Measurements from ENCODE around the gene LYPLAL1.
A peak's percentile ranks its signal among the peaks of the same experiment; 100 is the strongest.

The LYPLAL1 gene

DNA sequence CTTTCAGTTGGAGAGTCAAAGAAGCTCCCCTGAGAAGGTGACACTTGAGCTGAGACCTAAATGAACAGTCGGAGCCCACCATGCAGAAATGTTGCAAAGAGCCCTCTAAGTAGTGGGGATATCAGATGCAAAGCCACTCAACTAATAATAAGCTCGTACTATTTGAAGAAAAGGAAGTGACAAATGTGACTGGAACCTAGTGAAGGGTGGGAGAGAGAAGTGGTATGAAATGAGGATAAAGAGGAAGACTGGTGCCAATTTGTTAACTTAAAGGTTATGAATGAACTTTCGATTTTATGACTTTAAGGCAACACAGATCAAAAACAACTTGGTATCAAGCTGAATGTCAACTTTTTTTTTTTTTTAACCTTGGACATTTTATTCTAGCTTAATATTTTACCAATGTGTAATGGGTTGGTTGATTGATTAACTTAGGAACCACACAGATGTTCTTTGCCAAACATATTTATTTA lies 14.7 kb downstream of the LYPLAL1 start:
- no peaks in the 10 kb centered on the region for H3K9me2 ChIP-seq (ENCODE audit: low read depth, low read length)
- H3F3A ChIP-seq (ENCODE audit: insufficient read depth, low read length): no peaks in the 10 kb centered on the region
- H3K4me3 ChIP-seq (ENCODE audit: low read depth, low read length, poor library complexity, severe bottlenecking): peak overlapping the region; percentile 34
- peaks cover 31% of the 10 kb centered on the region for H3K36me3 ChIP-seq (ENCODE audit: insufficient read depth, low read length)
- no peaks in the 10 kb centered on the region for H4K20me1 ChIP-seq (ENCODE audit: insufficient read depth, low read length)
- no peak overlapping the region for H2AFZ ChIP-seq (ENCODE audit: low read length)
- H3K27me3 ChIP-seq (ENCODE audit: insufficient read depth, low read length): no peaks in the 10 kb centered on the region
- H3K27ac ChIP-seq (ENCODE audit: low read depth, low read length, poor library complexity, severe bottlenecking): peak overlapping the region; percentile 24
- TF ChIP-seq CTCF (IDR thresholded peaks at IDR 0.05; ENCODE audit: low read length) (no peak), EZH2 (IDR thresholded peaks at IDR 0.05; ENCODE audit: borderline replicate concordance, low read length) (no peak)
- no peaks in the 10 kb centered on the region for H3K9me3 ChIP-seq (ENCODE audit: low read length)
- no peak overlapping the region for H3K9ac ChIP-seq (ENCODE audit: low read length)
- peak overlapping the region; percentile 49; the same call in 1 of the 2 replicates for H3K4me2 ChIP-seq (ENCODE audit: low read length)
- peaks cover 47% of the 10 kb centered on the region for H3K79me2 ChIP-seq (ENCODE audit: insufficient read depth, low read length)
- peaks cover 33% of the 10 kb centered on the region for H3K4me1 ChIP-seq (ENCODE audit: insufficient read depth, low read length, severe bottlenecking)

GRCh38 chr1:219189021-219189824 lies 15.5 kb downstream of the LYPLAL1 start:
- Histone ChIP-seq H3K4me3 (ENCODE audit: low read depth, low read length, poor library complexity, severe bottlenecking) (no peak overlapping the region), H4K20me1 (ENCODE audit: insufficient read depth, low read length) (no peaks in the 10 kb centered on the region), H3K4me1 (ENCODE audit: insufficient read depth, low read length, severe bottlenecking) (peaks cover 33% of the 10 kb centered on the region), H3K9ac (ENCODE audit: low read length) (no peak overlapping the region), H3F3A (ENCODE audit: insufficient read depth, low read length) (no peaks in the 10 kb centered on the region), H3K27me3 (ENCODE audit: insufficient read depth, low read length) (no peaks in the 10 kb centered on the region), H3K36me3 (ENCODE audit: insufficient read depth, low read length) (peaks cover 31% of the 10 kb centered on the region; the same call in 1 of the 2 replicates), H3K9me3 (ENCODE audit: low read length) (no peaks in the 10 kb centered on the region), H3K9me2 (ENCODE audit: low read depth, low read length) (no peaks in the 10 kb centered on the region), H3K27ac (ENCODE audit: low read depth, low read length, poor library complexity, severe bottlenecking) (peak overlapping the region; percentile 41), H3K79me2 (ENCODE audit: insufficient read depth, low read length) (peaks cover 38% of the 10 kb centered on the region), H3K4me2 (ENCODE audit: low read length) (peak overlapping the region; percentile 12; the same call in 1 of the 2 replicates), H2AFZ (ENCODE audit: low read length) (no peak overlapping the region)
- TF ChIP-seq EZH2 (IDR thresholded peaks at IDR 0.05; ENCODE audit: borderline replicate concordance, low read length) (no peak), CTCF (IDR thresholded peaks at IDR 0.05; ENCODE audit: low read length) (no peak)

DNA sequence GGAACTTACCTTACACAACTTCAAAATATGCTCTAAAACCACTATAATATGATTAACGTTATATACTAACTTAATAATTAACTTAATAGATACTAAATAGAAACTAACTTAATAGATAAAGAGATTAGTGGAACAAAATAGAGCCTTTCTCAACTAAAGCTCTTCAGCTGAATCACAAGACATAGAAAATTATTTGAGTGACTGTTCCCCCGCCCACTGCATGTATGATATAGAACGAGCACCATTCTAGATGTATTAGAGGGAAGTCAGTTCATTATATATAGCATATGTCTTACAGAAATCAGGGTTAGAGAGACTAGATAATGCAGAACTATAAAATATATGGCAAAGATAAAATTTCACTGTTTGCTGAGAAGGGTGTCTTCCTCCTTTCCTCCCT lies 16.3 kb downstream of the LYPLAL1 start:
- Histone ChIP-seq H3K4me3 (ENCODE audit: low read depth, low read length, poor library complexity, severe bottlenecking) (no peak overlapping the region), H3K4me2 (ENCODE audit: low read length) (no peak overlapping the region), H3K79me2 (ENCODE audit: insufficient read depth, low read length) (peaks cover 31% of the 10 kb centered on the region)

More for the DNA sequence above, 16.3 kb downstream of the LYPLAL1 start:
- H3K4me1 ChIP-seq (ENCODE audit: insufficient read depth, low read length, severe bottlenecking): peaks cover 33% of the 10 kb centered on the region
- no peak for TF ChIP-seq EZH2 (IDR thresholded peaks at IDR 0.05; ENCODE audit: borderline replicate concordance, low read length)
- no peaks in the 10 kb centered on the region for H3K9me2 ChIP-seq (ENCODE audit: low read depth, low read length)
- peaks cover 24% of the 10 kb centered on the region; the same call in 1 of the 2 replicates for H3K36me3 ChIP-seq (ENCODE audit: insufficient read depth, low read length)
- no peak overlapping the region for H3K9ac ChIP-seq (ENCODE audit: low read length)
- no peaks in the 10 kb centered on the region for H3K27me3 ChIP-seq (ENCODE audit: insufficient read depth, low read length)
- H2AFZ ChIP-seq (ENCODE audit: low read length): no peak overlapping the region
- no peaks in the 10 kb centered on the region for H4K20me1 ChIP-seq (ENCODE audit: insufficient read depth, low read length)
- no peak overlapping the region for H3K27ac ChIP-seq (ENCODE audit: low read depth, low read length, poor library complexity, severe bottlenecking)
- H3K9me3 ChIP-seq (ENCODE audit: low read length): no peaks in the 10 kb centered on the region
- H3F3A ChIP-seq (ENCODE audit: insufficient read depth, low read length): no peaks in the 10 kb centered on the region

Data from OCI-LY1 (cell line).